ENCODE data around the gene L3MBTL3.
"Not testable (repeated sequence)": the region's sequence is repeated elsewhere in the genome, so short reads cannot be mapped to it uniquely, and the experiment has no call there.

Gene L3MBTL3

DNA sequence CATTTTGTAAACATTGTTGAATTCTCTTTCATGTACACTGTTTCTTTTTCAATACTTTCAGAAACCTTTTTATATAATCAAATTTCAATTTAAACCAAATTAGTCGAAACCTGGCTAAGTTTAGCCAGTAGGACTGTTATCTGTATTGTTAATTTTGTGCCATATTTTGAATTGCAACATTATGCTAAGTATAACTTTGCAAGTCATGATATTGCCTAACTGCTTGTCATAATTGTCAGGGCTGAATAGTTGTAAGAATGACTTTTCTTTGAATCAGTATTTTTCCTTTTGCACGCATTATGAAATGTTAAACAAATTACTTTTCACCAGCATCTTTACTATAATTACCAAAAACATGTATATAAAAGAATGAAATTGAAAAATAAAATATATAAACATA lies 121.7 kb downstream of the L3MBTL3 start:
- Histone ChIP-seq H3K27ac (no peak overlapping the region), H3K4me3 (ENCODE audit: low read depth, low read length) (no peak overlapping the region), H3K27me3 (ENCODE audit: insufficient read depth, low read depth, severe bottlenecking) (no peaks in the 10 kb centered on the region), H3K36me3 (no peaks in the 10 kb centered on the region), H3K9me3 (ENCODE audit: severe bottlenecking) (no peaks in the 10 kb centered on the region)
- TF ChIP-seq, protein P1, sequence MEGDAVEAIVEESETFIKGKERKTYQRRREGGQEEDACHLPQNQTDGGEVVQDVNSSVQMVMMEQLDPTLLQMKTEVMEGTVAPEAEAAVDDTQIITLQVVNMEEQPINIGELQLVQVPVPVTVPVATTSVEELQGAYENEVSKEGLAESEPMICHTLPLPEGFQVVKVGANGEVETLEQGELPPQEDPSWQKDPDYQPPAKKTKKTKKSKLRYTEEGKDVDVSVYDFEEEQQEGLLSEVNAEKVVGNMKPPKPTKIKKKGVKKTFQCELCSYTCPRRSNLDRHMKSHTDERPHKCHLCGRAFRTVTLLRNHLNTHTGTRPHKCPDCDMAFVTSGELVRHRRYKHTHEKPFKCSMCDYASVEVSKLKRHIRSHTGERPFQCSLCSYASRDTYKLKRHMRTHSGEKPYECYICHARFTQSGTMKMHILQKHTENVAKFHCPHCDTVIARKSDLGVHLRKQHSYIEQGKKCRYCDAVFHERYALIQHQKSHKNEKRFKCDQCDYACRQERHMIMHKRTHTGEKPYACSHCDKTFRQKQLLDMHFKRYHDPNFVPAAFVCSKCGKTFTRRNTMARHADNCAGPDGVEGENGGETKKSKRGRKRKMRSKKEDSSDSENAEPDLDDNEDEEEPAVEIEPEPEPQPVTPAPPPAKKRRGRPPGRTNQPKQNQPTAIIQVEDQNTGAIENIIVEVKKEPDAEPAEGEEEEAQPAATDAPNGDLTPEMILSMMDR (IDR thresholded peaks at IDR 0.05; ENCODE audit: low read depth, low read length), result no peak
- DNase-seq, result no peak

DNA sequence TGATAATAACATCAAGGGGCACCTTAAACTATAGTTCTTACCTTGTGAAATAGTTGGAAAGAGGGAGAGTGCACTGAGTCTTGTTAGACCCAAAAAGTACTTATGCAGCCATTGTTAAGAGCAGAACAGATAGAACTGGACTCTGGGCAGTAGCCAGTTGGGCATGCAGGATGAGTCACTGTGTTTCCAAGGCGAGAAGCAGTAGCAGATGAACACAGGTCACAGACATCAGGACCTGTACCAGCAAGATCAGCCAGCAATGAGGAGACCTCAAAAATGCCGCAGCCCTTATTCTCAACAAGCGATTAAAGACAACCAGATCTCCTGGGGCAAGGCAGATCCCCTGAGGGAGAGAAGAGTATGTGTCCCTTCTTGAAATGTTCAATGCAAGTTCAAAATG lies 125.3 kb downstream of the L3MBTL3 start:
- TF ChIP-seq, protein P1 (IDR thresholded peaks at IDR 0.05; ENCODE audit: low read depth, low read length), result no peak
- H3K27me3 ChIP-seq (ENCODE audit: insufficient read depth, low read depth, severe bottlenecking), result no peaks in the 10 kb centered on the region
- no peak overlapping the region for H3K27ac ChIP-seq
- H3K4me3 ChIP-seq (ENCODE audit: low read depth, low read length), result no peak overlapping the region
- DNase-seq, result no peak
- no peaks in the 10 kb centered on the region for H3K9me3 ChIP-seq (ENCODE audit: severe bottlenecking)
- H3K36me3 ChIP-seq, result no peaks in the 10 kb centered on the region

DNA sequence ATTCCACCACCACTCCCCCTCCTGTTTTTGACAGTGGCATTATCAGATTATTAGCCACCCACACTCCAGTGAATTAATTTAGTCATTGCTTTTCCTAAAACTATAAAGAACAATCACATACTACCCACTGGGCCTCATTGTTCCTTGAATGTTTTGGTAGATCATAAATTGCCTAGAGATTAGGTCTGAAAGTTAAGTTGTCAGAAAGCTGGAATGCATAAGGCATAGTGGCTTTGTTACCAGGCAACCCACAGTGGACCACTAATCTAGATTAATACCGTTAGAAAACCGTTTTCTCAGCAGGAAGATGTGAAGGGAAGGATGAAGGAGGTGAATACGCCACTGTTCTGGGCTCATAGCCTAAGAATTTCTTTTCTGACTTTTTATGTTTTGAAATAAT lies 128.7 kb downstream of the L3MBTL3 start:
- H3K27me3 ChIP-seq (ENCODE audit: insufficient read depth, low read depth, severe bottlenecking), result no peaks in the 10 kb centered on the region
- DNase-seq, result peak; percentile 19
- TF ChIP-seq, protein P1 (IDR thresholded peaks at IDR 0.05; ENCODE audit: low read depth, low read length), result no peak
- no peaks in the 10 kb centered on the region for H3K36me3 ChIP-seq
- H3K4me3 ChIP-seq (ENCODE audit: low read depth, low read length), result no peak overlapping the region
- H3K9me3 ChIP-seq (ENCODE audit: severe bottlenecking), result no peaks in the 10 kb centered on the region
- H3K27ac ChIP-seq, result no peak overlapping the region

DNA sequence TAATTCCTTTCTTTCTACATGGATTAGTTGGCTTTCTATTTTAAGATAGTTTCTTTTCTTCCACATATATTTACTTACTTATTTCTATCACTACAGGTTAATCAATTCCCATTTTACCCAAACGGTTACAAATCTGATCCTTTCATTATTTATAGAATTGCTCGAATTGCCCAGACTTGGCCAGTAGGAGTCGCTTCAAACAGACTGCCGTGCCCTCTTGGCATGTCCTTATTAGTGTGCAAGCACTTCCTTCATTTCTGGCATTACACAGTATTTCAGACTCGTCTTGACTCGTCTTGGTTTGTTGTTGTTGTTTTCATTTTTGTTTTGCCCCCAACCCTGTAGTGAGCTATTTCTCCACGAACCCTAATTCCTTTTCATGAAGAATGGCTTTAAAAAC lies 129.8 kb downstream of the L3MBTL3 start:
- no peak overlapping the region for H3K4me3 ChIP-seq (ENCODE audit: low read depth, low read length)
- TF ChIP-seq, protein P1 (IDR thresholded peaks at IDR 0.05; ENCODE audit: low read depth, low read length), result 0 out of 2 replicates have a peak, but pooled peaks have one; percentile 27
- H3K36me3 ChIP-seq, result no peaks in the 10 kb centered on the region
- no peaks in the 10 kb centered on the region for H3K27me3 ChIP-seq (ENCODE audit: insufficient read depth, low read depth, severe bottlenecking)
- H3K27ac ChIP-seq, result no peak overlapping the region
- DNase-seq, result no peak
- no peaks in the 10 kb centered on the region for H3K9me3 ChIP-seq (ENCODE audit: severe bottlenecking)

DNA sequence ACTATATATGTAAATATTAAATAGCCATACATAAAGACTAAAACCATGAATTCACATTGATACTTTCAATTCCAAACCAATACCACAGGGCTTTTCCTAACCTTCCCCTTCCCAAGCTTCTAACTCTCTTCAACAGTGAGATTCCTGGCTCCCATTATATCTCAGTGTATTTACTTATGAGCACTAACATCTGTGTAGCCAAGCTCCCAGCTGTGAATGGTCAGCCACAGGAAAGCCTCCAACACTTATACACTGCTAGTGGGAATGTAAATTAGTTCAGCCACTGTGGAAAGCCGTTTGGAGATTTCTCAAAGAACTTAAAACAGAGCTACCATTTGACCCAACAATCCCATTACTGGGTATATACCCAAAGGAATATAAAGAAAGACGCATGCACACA lies 130.6 kb downstream of the L3MBTL3 start:
- not testable (repeated sequence) for DNase-seq; H3K36me3 ChIP-seq; H3K9me3 ChIP-seq (ENCODE audit: severe bottlenecking); H3K4me3 ChIP-seq (ENCODE audit: low read depth, low read length); H3K27me3 ChIP-seq (ENCODE audit: insufficient read depth, low read depth, severe bottlenecking); H3K27ac ChIP-seq

- peak; percentile 21 for DNase-seq
- H3K27me3 ChIP-seq (ENCODE audit: insufficient read depth, low read depth, severe bottlenecking), result no peaks in the 10 kb centered on the region
- H3K36me3 ChIP-seq, result no peaks in the 10 kb centered on the region
- no peaks in the 10 kb centered on the region for H3K9me3 ChIP-seq (ENCODE audit: severe bottlenecking)
- no peak overlapping the region for H3K4me3 ChIP-seq (ENCODE audit: low read depth, low read length)
- no peak overlapping the region for H3K27ac ChIP-seq
- TF ChIP-seq, protein P1 (IDR thresholded peaks at IDR 0.05; ENCODE audit: low read depth, low read length), result no peak
These were observed 132.5 kb downstream of the L3MBTL3 start for GRCh38 chr6:130150906-130151305.
